ENCODE measurements around the gene PPBP. TPM values are rescaled to one million over a fixed set of nuclear protein-coding genes. Genes with fewer than 3 reads are reported as not detected.

Gene PPBP
- total and polyA plus RNA-seq, 8 donors, result 2.6 to 49.8 (median 30.4) TPM

- intact Hi-C loops (cut with DNase I), result no loop called here
- ATAC-seq (no peak), DNase-seq (no peak)
- no peak for TF ChIP-seq CTCF (IDR thresholded peaks at IDR 0.05)
- H3K4me3 ChIP-seq, result no peak overlapping the region
- peaks cover 0 to 9% of the 10 kb centered on the region in 2 donors for H3K9me3 ChIP-seq
- H3K27ac ChIP-seq, result no peak overlapping the region
- H3K4me1 ChIP-seq, result no peaks in the 10 kb centered on the region
- H3K27me3 ChIP-seq, result peaks cover 0 to 15% of the 10 kb centered on the region in 2 donors
- H3K36me3 ChIP-seq, result no peaks in the 10 kb centered on the region
Observed at GRCh38 chr4:73979407-73979957, 8.5 kb downstream of the PPBP start.

- no peak for ATAC-seq
Observed at GRCh38 chr4:73978886-73979285, 9.1 kb downstream of the PPBP start.

GRCh38 chr4:73976716-73977115 lies 11.3 kb downstream of the PPBP start:
- TF ChIP-seq CTCF (IDR thresholded peaks at IDR 0.05), result no peak

More at GRCh38 chr4:73978886-73979285, 9.1 kb downstream of the PPBP start:
- intact Hi-C loops (cut with DNase I), result no loop called here
- Histone ChIP-seq H3K36me3 (no peaks in the 10 kb centered on the region), H3K4me3 (no peak overlapping the region), H3K4me1 (no peaks in the 10 kb centered on the region), H3K27me3 (peaks cover 0 to 15% of the 10 kb centered on the region in 2 donors), H3K9me3 (peaks cover 0 to 10% of the 10 kb centered on the region in 2 donors), H3K27ac (no peak overlapping the region)
- TF ChIP-seq CTCF (IDR thresholded peaks at IDR 0.05), result no peak
- DNase-seq, result no peak

GRCh38 chr4:73976217-73976616 lies 11.8 kb downstream of the PPBP start:
- peaks cover 0 to 19% of the 10 kb centered on the region in 2 donors for H3K9me3 ChIP-seq
- ATAC-seq (no peak), DNase-seq (no peak)
- no peak for TF ChIP-seq CTCF (IDR thresholded peaks at IDR 0.05)
- H3K4me3 ChIP-seq, result no peak overlapping the region
- peaks cover 0 to 4% of the 10 kb centered on the region in 2 donors for H3K27me3 ChIP-seq
- no peaks in the 10 kb centered on the region for H3K4me1 ChIP-seq
- intact Hi-C loops (cut with DNase I), result no loop called here
- H3K36me3 ChIP-seq, result no peaks in the 10 kb centered on the region
- H3K27ac ChIP-seq, result no peak overlapping the region

More at GRCh38 chr4:73976716-73977115, 11.3 kb downstream of the PPBP start:
- intact Hi-C loops (cut with DNase I), result no loop called here
- no peak overlapping the region for H3K4me3 ChIP-seq
- no peak overlapping the region for H3K27ac ChIP-seq
- no peak for DNase-seq
- no peaks in the 10 kb centered on the region for H3K36me3 ChIP-seq
- H3K4me1 ChIP-seq, result no peaks in the 10 kb centered on the region
- ATAC-seq, result no peak
- peaks cover 0 to 9% of the 10 kb centered on the region in 2 donors for H3K27me3 ChIP-seq
- H3K9me3 ChIP-seq, result peaks cover 0 to 17% of the 10 kb centered on the region in 2 donors

- H3K27me3 ChIP-seq, result no peaks in the 10 kb centered on the region
- intact Hi-C loops (cut with DNase I), result no loop called here
- no peak for TF ChIP-seq CTCF (IDR thresholded peaks at IDR 0.05)
- ATAC-seq, result no peak
- H3K9me3 ChIP-seq, result peaks cover 0 to 36% of the 10 kb centered on the region in 2 donors
- H3K4me3 ChIP-seq, result no peak overlapping the region
- no peaks in the 10 kb centered on the region for H3K4me1 ChIP-seq
- no peak overlapping the region for H3K27ac ChIP-seq
- no peak for DNase-seq
- no peaks in the 10 kb centered on the region for H3K36me3 ChIP-seq
Observed at GRCh38 chr4:73974352-73974751, 13.6 kb downstream of the PPBP start.

All from left lung (tissue), 10 donors.